ENCODE results near the gene TRIP10. TPM values are rescaled to one million over a fixed set of nuclear protein-coding genes. Genes with fewer than 3 reads are reported as not detected.

TRIP10 gene
- total and polyA plus RNA-seq, 2 of the 13 experiments (the other 11 are each of a cell fraction or from before 2014, with no cell fraction given) = 32.5 to 33.2 TPM

- TF ChIP-seq SIN3A (IDR thresholded peaks at IDR 0.05; ENCODE audit: borderline replicate concordance, low read depth, low read length) = 0 out of 2 replicates have a peak, but pooled peaks have one; percentile 17
- peak; percentile 74 for TF ChIP-seq SP5 (CRISPR knock-in tag; IDR thresholded peaks at IDR 0.05; ENCODE audit: borderline replicate concordance, low read depth)
- TF ChIP-seq ZNF431 (CRISPR knock-in tag; IDR thresholded peaks at IDR 0.05; ENCODE audit: borderline replicate concordance, low read depth) = 0 out of 2 replicates have a peak, but pooled peaks have one; percentile 52
- no peak for TF ChIP-seq NFKBIZ (CRISPR knock-in tag; IDR thresholded peaks at IDR 0.05)
- TF ChIP-seq PHB2 (IDR thresholded peaks at IDR 0.05; ENCODE audit: partially characterized antibody) = no peak
- 0 out of 2 replicates have a peak, but pooled peaks have one; percentile 31 for TF ChIP-seq MIER2 (CRISPR knock-in tag; IDR thresholded peaks at IDR 0.05)
- TF ChIP-seq ZNF646 (CRISPR knock-in tag; IDR thresholded peaks at IDR 0.05) = no peak
- no peak for TF ChIP-seq SMAD9 (CRISPR knock-in tag; IDR thresholded peaks at IDR 0.05)
- 0 out of 2 replicates have a peak, but pooled peaks have one; percentile 38 for TF ChIP-seq ATF2 (CRISPR knock-in tag; IDR thresholded peaks at IDR 0.05)
- no peak for TF ChIP-seq ZNF484 (CRISPR knock-in tag; IDR thresholded peaks at IDR 0.05; ENCODE audit: borderline replicate concordance, low read depth)
- no peak; the same call in 1 of the 2 replicates for TF ChIP-seq ZMAT5 (CRISPR knock-in tag; IDR thresholded peaks at IDR 0.05; ENCODE audit: borderline replicate concordance, low read depth)
Measured at GRCh38 chr19:6718741-6719539, 20.5 kb upstream of the TRIP10 start (continued).

Data from HepG2 (cell line).